ENCODE measurements around the gene KIRREL2. TPM values are rescaled to one million over a fixed set of nuclear protein-coding genes. Genes with fewer than 3 reads are reported as not detected.

KIRREL2 gene
- total and polyA plus RNA-seq, 7 donors = under 0.01 to 0.34 (median 0.16) TPM; not detected in 4

DNA sequence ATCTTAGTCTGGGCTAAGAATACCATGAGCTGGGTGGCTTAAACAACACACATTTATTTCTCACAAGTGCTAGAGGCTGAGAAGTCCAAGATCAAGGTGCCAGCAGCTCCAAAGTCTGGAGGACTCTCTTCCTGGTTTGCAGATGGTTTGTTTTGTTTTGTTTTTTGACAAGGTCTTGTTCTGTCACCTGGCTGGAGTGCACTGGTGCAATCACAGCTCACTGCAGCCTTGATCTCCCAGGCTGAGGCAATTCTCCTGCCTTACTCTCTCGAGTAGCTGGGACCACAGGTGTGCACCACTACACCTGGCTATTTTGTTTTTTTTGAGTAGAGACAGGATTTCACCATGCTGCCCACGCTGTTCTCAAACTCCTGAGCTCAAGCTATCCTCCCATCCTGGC, 27.2 kb downstream of the KIRREL2 start:
- Histone ChIP-seq H3K27ac (no peak overlapping the region), H3K4me1 (peaks cover 0 to 6% (median 2%) of the 10 kb centered on the region in 4 donors), H3K27me3 (peaks cover 0 to 6% (median 3%) of the 10 kb centered on the region in 3 donors), H3K9me3 (no peaks in the 10 kb centered on the region), H3K4me3 (no peak overlapping the region), H3K36me3 (peaks cover 3 to 20% (median 11%) of the 10 kb centered on the region in 4 donors)
- intact Hi-C loops (cut with DNase I) = loop anchor here (2.0 kb wide), 1 partner anchor 47 kb away; no protein-coding TSS in a partner anchor
- WGBS, 2 donors = 39 to 67% methylated on average over 2 of the region's 2 CpGs
- TF ChIP-seq EP300 (IDR thresholded peaks at IDR 0.05) = no peak
- no peak for TF ChIP-seq POLR2AphosphoS5 (IDR thresholded peaks at IDR 0.05)
- DNase-seq = no peak

DNA sequence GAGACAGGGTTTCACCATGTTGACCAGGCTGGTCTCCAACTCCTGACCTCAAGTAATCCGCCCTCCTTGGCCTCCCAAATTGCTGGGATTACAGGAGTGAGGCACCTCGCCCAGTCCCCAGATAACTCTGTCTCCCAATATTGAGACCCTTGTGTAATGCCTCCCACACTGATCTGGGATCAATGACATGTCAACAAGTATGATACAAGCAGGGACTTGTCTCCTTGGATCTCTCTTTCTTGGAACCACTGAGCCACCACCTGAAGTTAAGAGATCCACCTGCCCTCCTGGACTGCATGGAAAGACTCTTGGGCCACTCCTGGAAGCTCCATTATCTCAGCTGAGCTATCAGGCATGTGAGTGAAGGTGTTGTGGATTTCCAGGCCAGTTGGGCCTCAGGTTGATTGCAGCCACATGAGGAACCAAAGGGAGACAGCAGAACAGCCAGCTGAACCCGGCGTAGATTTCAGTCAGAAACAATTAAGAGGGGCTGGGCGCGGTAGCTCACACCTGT, 28.6 kb downstream of the KIRREL2 start:
- WGBS, 2 donors = 90 to 91% methylated on average over 6 of the region's 6 CpGs
- H3K4me3 ChIP-seq = no peak overlapping the region
- intact Hi-C loops (cut with DNase I) = no loop called here
- no peak overlapping the region for H3K27ac ChIP-seq
- H3K4me1 ChIP-seq = no peaks in the 10 kb centered on the region
- H3K27me3 ChIP-seq = no peaks in the 10 kb centered on the region
- H3K9me3 ChIP-seq = no peaks in the 10 kb centered on the region
- DNase-seq = no peak
- TF ChIP-seq, protein P1, sequence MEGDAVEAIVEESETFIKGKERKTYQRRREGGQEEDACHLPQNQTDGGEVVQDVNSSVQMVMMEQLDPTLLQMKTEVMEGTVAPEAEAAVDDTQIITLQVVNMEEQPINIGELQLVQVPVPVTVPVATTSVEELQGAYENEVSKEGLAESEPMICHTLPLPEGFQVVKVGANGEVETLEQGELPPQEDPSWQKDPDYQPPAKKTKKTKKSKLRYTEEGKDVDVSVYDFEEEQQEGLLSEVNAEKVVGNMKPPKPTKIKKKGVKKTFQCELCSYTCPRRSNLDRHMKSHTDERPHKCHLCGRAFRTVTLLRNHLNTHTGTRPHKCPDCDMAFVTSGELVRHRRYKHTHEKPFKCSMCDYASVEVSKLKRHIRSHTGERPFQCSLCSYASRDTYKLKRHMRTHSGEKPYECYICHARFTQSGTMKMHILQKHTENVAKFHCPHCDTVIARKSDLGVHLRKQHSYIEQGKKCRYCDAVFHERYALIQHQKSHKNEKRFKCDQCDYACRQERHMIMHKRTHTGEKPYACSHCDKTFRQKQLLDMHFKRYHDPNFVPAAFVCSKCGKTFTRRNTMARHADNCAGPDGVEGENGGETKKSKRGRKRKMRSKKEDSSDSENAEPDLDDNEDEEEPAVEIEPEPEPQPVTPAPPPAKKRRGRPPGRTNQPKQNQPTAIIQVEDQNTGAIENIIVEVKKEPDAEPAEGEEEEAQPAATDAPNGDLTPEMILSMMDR (IDR thresholded peaks at IDR 0.05) = no peak
- TF ChIP-seq EP300 (IDR thresholded peaks at IDR 0.05) (no peak), POLR2AphosphoS5 (IDR thresholded peaks at IDR 0.05) (no peak), POLR2A (IDR thresholded peaks at IDR 0.05) (no peak)
- H3K36me3 ChIP-seq = peaks cover 13 to 34% (median 25%) of the 10 kb centered on the region in 4 donors

DNA sequence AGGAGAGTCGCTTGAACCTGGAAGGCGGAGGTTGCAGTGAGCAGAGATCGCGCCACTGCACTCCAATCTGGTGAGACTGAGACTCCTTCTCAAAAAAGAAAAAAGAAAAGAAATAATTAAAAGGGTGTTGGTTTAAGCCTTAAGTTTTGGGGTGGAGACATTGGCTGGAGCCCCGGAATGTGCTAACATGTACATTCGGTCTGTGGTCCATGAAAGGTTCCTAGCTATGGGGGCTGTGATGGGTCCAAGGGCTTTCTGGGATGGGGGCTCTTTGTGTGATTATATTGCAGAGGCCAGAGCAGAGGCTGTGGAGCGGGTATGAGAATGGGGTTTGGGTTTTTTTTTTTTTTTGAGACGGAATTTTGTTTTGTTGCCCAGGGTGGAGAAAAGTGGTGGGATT, 29.2 kb downstream of the KIRREL2 start:
- H3K27ac ChIP-seq = no peak overlapping the region
- no peaks in the 10 kb centered on the region for H3K9me3 ChIP-seq
- TF ChIP-seq, protein P1 (IDR thresholded peaks at IDR 0.05) = no peak
- TF ChIP-seq POLR2AphosphoS5 (IDR thresholded peaks at IDR 0.05) = no peak
- TF ChIP-seq EP300 (IDR thresholded peaks at IDR 0.05) = no peak
- TF ChIP-seq POLR2A (IDR thresholded peaks at IDR 0.05) = no peak
- peaks cover 13 to 40% (median 26%) of the 10 kb centered on the region in 4 donors for H3K36me3 ChIP-seq
- no peak for DNase-seq
- intact Hi-C loops (cut with DNase I) = no loop called here
- WGBS, 2 donors = 92 to 95% methylated on average over 8 of the region's 8 CpGs
- H3K4me3 ChIP-seq = no peak overlapping the region
- H3K4me1 ChIP-seq = no peaks in the 10 kb centered on the region
- H3K27me3 ChIP-seq = no peaks in the 10 kb centered on the region

DNA sequence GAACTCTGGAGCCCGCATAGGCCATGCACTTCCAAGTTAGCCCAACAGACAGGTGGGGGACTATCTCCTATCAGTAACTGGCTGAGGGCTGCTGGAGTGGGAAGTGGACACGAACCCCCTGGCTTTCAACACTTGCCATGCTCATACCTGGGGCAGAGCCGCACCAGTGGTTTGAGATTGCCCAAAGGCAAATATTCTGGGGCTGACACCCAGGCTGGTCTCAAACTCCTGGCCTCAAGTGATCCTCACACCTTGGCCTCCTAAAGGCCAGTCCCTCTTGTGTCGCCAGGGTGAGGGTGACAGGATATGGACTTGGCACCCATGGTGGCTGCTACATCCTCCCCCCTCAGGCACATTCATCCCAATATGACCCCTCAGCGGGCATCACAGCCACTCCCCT, 30.5 kb downstream of the KIRREL2 start:
- H3K4me3 ChIP-seq = no peak overlapping the region
- H3K27ac ChIP-seq = no peak overlapping the region
- peaks cover 13 to 46% (median 29%) of the 10 kb centered on the region in 4 donors for H3K36me3 ChIP-seq
- 93 to 95% methylated on average over 5 of the region's 5 CpGs for WGBS, 2 donors
- intact Hi-C loops (cut with DNase I) = no loop called here
- TF ChIP-seq POLR2A (IDR thresholded peaks at IDR 0.05) (no peak), EP300 (IDR thresholded peaks at IDR 0.05) (no peak), POLR2AphosphoS5 (IDR thresholded peaks at IDR 0.05) (no peak)
- TF ChIP-seq, protein P1 (IDR thresholded peaks at IDR 0.05) = no peak
- no peaks in the 10 kb centered on the region for H3K27me3 ChIP-seq
- no peaks in the 10 kb centered on the region for H3K9me3 ChIP-seq
- H3K4me1 ChIP-seq = no peaks in the 10 kb centered on the region
- no peak for DNase-seq

DNA sequence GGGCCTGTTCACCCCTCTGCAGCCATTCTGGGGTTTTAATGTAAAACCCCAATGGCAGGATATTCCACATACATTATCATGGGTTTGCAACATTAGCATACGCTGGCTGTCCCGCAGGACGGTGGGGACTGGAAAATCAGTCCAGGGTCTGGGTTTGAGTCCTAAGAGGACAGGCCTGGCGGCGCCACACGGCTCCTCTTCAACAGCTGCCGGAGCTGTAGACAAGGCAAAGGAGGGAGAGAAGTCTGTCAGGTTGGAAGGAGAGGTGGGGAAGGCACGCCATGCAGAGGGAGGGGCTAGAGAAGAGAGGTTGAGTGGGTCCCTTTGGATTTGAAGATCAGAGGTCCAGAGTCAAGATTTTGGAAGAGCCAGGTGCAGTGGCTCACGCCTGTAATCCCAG, 31.7 kb downstream of the KIRREL2 start:
- H3K4me1 ChIP-seq = no peaks in the 10 kb centered on the region
- WGBS, 2 donors = 93 to 94% methylated on average over 9 of the region's 9 CpGs
- no peak overlapping the region for H3K4me3 ChIP-seq
- peaks cover 13 to 58% (median 33%) of the 10 kb centered on the region in 4 donors for H3K36me3 ChIP-seq
- no peak overlapping the region for H3K27ac ChIP-seq
- DNase-seq = no peak
- intact Hi-C loops (cut with DNase I) = no loop called here
- no peaks in the 10 kb centered on the region for H3K27me3 ChIP-seq
- no peaks in the 10 kb centered on the region for H3K9me3 ChIP-seq
- TF ChIP-seq POLR2A (IDR thresholded peaks at IDR 0.05) (no peak), EP300 (IDR thresholded peaks at IDR 0.05) (no peak), POLR2AphosphoS5 (IDR thresholded peaks at IDR 0.05) (no peak)
- TF ChIP-seq, protein P1 (IDR thresholded peaks at IDR 0.05) = no peak
